NCI-H2107 (cell line): ENCODE measurements around the gene C5orf24.
"Not testable (repeated sequence)": the region's sequence is repeated elsewhere in the genome, so short reads cannot be mapped to it uniquely, and the experiment has no call there.

Experiments
- DNase-seq: peaks from one replicate; lab custom pipeline; 2025; lab: John Stamatoyannopoulos, UW

C5orf24 gene

DNA sequence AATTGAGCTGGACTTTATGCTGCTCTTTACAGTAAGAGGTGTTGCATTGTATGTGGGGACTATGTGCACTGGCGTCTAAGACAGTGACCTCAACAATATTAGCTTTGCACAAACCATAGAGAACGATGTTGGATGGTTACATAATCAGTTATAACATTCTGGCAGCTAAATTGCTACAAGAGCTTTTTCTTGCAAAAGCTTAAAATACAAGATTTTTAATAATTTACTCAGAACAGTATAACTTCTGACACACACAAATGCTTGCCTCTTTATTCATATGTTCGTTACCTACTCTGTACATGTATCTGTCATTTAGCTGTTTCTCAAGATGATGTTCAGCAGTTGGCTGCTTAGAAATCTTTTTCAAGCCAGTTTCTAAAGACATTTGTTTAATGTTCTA, 11.6 kb downstream of the C5orf24 start:
- no peak for DNase-seq

DNA sequence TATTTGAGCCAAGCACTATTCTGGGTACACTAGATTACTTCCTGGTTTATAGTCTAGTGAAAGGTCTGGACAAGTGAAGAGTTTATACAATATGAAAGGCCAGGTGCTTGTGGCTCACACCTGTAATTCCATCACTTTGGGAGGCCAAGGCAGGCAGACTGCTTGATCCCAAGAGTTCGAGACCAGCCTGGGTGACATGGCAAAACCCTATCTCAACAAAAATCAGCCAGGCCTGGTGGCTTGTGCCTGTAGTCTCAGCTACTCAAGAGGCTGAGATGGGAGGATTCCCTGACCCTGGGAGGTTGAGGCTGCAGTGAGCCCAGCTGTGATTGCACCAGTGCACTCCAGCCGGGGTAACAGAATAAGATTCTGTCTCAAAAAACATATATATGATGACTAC, 18.9 kb downstream of the C5orf24 start:
- no peak for DNase-seq

GRCh38 chr5:134873494-134873893, 27.7 kb downstream of the C5orf24 start:
- no peak for DNase-seq

- DNase-seq = peak; percentile 40
These were observed 28.4 kb downstream of the C5orf24 start, which contains the start of gene TXNDC15 for GRCh38 chr5:134873987-134874830. TXNDC15 (plus strand) TSS chr5:134874371; CDS start chr5:134874428, 57 bp downstream.

GRCh38 chr5:134874831-134875655, 29.3 kb downstream of the C5orf24 start:
- no peak for DNase-seq

- no peak for DNase-seq
These were observed 31.4 kb downstream of the C5orf24 start for GRCh38 chr5:134877159-134877558.

DNA sequence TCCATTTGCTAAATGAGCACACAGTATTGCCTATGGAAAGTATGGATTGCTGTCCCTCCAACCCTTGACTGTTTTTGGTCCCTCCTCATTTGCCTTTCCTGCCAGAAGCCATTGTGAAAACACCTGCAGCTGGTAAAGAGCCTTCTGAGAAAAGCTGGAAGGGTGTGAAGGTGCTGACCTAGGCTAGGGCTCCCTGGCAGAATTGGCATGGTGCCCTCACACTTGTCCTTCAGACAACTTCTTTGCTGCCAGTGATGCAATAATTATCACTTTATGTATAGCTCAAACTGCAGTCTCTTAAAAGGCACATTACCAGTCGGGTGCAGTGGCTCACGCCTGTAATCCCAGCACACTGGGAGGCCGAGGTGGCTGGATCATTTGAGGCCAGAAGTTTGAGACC, 32.6 kb downstream of the C5orf24 start:
- DNase-seq = no peak

DNA sequence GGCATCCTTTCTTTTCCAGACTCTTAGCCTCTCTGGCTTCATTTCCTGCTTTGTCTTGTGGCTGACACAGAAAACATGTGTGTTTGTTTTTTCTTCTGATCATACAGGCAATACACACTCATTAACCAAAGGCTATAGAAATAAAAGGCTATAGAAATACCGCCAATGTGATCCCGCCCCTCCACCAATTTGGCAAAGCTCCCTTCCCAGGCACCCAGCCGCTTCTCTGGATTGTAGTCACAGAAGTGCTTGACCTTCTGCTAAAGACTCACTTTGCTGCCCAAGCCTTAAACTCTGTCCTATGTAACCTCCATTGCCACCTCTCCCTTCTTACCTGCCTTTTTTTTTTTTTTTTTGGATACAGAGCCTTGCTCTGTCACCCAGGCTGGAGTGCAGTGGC, 33.7 kb downstream of the C5orf24 start:
- DNase-seq = no peak

DNA sequence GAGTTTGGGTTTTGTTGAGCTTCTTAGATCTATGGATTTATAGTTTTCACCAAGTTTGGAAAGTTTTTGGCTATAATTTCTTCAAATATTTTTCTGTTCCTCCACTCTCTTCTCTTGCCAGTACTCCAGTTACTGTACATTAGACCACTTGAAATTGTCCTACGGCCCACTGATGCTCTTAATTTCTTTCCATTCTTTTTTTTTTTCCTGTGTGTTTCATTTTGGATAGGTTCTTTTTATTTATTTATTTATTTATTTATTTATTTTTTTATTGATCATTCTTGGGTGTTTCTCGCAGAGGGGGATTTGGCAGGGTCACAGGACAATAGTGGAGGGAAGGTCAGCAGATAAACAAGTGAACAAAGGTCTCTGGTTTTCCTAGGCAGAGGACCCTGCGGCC, 35.2 kb downstream of the C5orf24 start:
- DNase-seq = not testable (repeated sequence)

DNA sequence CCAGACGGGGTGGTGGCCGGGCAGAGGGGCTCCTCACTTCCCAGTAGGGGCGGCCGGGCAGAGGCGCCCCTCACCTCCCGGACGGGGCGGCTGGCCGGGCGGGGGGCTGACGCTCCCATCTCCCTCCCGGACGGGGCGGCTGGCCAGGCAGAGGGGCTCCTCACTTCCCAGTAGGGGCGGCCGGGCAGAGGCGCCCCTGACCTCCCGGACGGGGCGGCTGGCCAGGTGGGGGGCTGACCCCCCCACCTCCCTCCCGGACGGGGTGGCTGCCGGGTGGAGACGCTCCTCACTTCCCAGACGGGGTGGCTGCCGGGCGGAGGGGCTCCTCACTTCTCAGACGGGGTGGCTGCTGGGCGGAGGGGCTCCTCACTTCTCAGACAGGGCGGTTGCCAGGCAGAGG, 35.9 kb downstream of the C5orf24 start:
- DNase-seq = not testable (repeated sequence)

- no peak for DNase-seq
These were observed 41.9 kb downstream of the C5orf24 start for GRCh38 chr5:134887593-134888159.

DNA sequence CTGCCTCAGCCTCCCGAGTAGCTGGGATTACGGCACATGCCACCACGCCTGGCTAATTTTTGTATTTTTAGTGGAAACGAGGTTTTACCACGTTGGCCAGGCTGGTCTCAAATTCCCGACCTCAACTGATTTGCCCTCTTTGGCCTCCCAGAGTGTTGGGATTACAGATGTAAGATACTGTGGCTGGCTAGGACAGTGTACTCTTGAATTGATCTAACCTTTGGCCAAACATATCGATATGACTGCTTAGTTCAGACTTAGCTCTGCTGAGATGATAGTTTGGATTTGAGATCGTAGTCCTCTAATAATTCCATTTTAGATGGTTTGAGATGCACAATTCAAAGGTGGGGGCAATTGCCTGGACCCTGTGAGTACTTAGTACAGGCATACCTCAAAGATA, 43.6 kb downstream of the C5orf24 start:
- no peak for DNase-seq

DNA sequence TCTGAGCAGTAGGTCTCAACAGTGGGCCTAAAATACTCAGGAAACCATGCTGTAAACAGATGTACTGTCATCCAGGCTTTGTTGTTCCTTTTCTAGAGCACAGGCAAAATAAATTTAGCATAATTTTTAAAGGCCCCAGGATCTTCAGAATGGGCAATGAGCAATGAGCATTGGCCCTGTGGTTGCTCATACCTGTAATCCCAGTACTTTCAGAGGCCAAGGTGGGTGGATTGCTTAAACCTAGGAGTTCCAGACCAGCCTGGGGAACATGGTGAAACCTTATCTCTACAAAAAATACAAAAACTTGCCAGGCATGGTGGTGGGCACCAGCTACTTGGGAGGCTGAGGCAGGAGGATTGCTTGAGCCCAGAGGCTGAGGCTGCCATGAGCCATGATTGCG, 45.7 kb downstream of the C5orf24 start:
- no peak for DNase-seq

DNA sequence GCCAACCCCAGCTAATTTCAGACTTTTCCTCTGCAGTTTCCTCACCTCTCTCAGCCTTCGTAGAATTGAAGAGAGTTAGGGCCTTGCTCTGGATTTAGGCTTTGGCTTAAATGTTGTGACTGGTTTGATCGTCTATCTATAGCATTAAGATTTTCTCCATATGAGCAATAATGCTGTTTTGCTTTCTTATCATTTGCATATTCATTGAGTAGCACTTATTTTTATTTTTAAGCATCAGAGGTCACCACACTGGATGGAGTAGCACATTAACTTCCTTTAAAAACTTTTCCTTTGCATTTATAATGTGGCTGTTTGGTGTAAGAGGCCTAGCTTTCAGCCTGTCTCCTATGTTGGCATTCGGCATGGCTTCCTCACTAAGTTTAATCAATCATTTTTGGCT, 46.5 kb downstream of the C5orf24 start:
- no peak for DNase-seq

GRCh38 chr5:134892926-134893325, 47.2 kb downstream of the C5orf24 start:
- no peak for DNase-seq

DNA sequence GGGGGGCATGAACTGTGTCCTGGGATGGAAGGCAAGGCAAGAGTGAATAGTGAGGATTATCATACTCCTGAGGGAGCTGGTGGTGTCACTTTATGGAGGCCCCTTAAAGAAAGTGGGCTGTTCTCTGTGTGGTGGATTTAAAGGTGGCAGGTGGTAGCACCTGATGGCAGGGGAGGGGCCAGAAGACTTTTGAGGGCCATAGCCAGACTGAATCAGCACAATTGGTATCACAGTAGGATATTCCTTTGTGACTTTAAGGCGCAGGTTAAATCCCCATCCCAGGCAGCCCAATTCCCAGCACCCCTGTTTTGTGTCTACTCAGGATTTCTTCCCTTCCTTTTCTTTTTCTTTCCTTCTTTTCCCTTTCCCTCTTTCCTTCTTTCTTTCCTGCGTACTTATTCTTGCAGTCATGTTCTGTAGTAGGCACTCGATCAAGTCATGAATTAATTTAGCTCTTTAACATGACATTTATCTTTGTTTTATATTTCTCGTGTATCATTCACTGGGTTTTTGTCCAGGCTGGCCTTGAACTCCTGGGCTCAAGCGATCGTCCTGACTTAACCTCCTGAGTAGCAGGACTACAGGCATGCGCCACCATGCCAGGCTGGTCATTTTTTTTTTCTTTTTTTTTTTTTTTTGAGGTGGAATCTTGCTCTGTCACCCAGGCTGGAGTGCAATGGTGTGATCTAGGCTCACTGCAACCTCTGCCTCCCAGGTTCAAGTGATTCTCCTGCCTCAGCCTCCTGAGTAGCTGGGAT, 48.2 kb downstream of the C5orf24 start:
- no peak for DNase-seq

DNA sequence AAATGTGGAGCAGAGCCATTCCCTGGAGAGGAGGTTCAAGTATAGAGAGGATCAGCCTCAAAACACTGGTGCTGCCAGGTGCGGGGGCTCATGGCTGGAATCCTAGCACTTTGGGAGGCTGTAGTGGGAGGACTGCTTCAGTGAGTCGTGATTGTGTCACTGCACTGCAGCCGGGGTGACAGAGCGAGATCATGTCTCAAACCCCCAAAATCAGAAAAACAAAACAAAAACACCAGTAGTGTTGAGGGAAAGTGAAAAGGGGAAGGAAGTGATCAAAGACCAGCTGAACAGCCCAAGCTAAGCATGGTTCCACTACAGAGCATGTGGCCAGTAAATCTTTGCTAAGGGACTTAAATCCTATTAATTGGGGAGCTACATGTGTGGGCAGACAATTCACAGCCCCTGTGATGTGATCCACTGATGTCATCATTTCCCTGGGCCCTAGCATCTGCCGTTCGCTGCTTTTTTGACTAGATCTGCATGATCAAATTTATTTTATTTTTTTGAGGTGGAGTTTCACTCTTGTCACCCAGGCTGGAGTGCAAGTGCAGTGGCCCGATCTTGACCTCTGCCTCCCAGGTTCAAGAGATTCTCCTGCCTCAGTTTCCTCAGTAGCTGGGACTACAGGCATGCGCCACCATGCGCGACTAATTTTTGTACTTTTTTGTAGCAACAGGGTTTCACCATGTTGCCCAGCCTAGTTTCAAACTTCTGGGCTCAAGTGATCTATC, 56.5 kb downstream of the C5orf24 start:
- DNase-seq = no peak

DNA sequence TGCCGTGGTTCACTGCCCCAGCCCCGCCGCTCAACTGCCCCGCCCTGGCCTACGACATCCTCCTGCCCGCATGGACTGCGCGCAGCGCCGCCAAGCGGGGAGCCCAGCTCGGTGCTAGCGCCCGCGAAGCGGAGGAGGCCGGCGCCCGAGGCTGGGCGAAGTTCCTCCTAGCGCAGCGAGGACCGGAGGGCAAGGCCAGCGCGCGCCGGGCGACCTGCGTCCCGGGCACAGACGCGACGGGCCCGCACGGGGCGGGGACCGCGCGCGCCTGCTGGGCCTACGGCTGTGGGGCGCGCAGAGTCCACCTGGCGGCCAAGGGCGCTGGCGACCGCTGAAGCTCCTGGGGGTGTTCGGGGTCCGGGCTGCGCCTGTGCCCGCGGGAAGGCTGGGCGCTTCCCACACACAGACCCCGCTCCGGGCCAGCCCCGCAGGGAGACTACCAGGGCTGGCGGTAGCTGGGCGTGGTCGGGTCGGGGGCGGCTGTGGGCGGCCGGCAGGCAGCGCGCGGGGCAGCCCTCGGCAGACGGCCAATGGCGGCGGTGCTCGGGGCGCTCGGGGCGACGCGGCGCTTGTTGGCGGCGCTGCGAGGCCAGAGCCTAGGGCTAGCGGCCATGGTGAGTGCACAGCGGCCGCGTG, 59.0 kb downstream of the C5orf24 start, which contains the start of gene PCBD2:
TSS of gene PCBD2 (plus strand) at position 522 of the 636 bp plus-strand sequence. CDS start at position 531, 9 bp downstream.
- peak; percentile 64 for DNase-seq

- no peak for DNase-seq
These were observed 59.7 kb downstream of the C5orf24 start for GRCh38 chr5:134905246-134905996.

DNA sequence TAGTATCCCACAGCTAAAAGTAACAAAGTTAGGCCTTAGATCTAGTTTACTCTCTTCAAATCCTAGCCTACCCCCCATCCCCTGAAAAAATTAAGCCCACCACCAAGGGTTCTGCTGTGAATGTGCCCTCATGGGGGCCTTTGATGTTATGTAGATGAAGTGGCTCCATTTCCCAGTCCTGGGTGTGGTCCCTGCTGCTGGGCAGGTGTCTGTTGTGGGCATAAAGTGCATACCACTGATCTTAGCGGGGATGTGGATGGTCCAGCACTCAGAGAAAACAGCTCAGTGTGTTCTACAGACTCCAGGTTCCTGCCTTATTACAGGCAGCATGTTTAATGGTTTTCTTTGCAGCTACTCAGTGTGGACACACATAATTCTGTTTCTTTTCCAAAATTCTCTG, 61.0 kb downstream of the C5orf24 start:
- no peak for DNase-seq
